GM23338 (cell line): ENCODE results near the gene PTGER2. TPM values are rescaled to one million over a fixed set of nuclear protein-coding genes. Genes with fewer than 3 reads are reported as not detected.

ENCODE experiments used
- ATAC-seq: fragments of 200-7000 bp; cut with Tn5 transposase; 3 replicates; pipeline ENCODE4 v1.9.1; 2020
- DNase-seq: peaks from one replicate; pipeline ENCODE4 v3.0.0-alpha.2; 2015; ENCODE audit warnings: low spot score
- H2AFZ ChIP-seq: fragments of 200-600 bp; sonication (generic); 2 replicates; pipeline ENCODE4 v1.8.0; 2016; ENCODE audit warnings: antibody characterized with exemption, mild to moderate bottlenecking, moderate library complexity
- H3F3A ChIP-seq: fragments of 200-600 bp; sonication (generic); replicated peaks from 2 replicates; pipeline ENCODE4 v1.8.0; 2017; ENCODE audit warnings: antibody characterized with exemption, mixed run types, low read depth
- H3K27ac ChIP-seq: fragments of 200-600 bp; sonication (generic); 2 replicates; pipeline ENCODE4 v1.6.1; 2016; ENCODE audit warnings: low read depth
- H3K27me3 ChIP-seq: fragments of 200-600 bp; sonication (generic); 2 replicates; pipeline ENCODE4 v1.8.0; 2016; ENCODE audit warnings: mild to moderate bottlenecking, mixed run types, moderate library complexity; ENCODE audit not compliant: insufficient read depth
- H3K36me3 ChIP-seq: fragments of 200-600 bp; sonication (generic); 2 replicates; pipeline ENCODE4 v1.8.0; 2016; ENCODE audit warnings: mild to moderate bottlenecking; ENCODE audit not compliant: insufficient read depth
- H3K4me1 ChIP-seq: fragments of 200-600 bp; sonication (generic); 2 replicates; pipeline ENCODE4 v1.8.0; 2016; ENCODE audit warnings: mild to moderate bottlenecking, moderate library complexity; ENCODE audit not compliant: insufficient read depth
- H3K4me2 ChIP-seq: fragments of 200-600 bp; sonication (generic); 2 replicates; pipeline ENCODE4 v1.7.1; 2017; ENCODE audit warnings: mixed run types
- H3K4me3 ChIP-seq: fragments of 200-600 bp; sonication (generic); 2 replicates; pipeline ENCODE4 v1.6.1; 2016; ENCODE audit warnings: mixed run types
- H3K79me2 ChIP-seq: fragments of 200-600 bp; sonication (generic); replicated peaks from 2 replicates; pipeline ENCODE4 v1.8.0; 2017; ENCODE audit warnings: mild to moderate bottlenecking; ENCODE audit not compliant: insufficient read depth
- H3K9me2 ChIP-seq: fragments of 200-600 bp; sonication (generic); 2 replicates; pipeline ENCODE4 v1.8.0; 2017; ENCODE audit not compliant: insufficient read depth
- H4K20me1 ChIP-seq: fragments of 200-600 bp; sonication (generic); replicated peaks from 2 replicates; pipeline ENCODE4 v1.8.0; 2017; ENCODE audit warnings: mild to moderate bottlenecking; ENCODE audit not compliant: insufficient read depth
- H3K27ac Mint-ChIP-seq: 2 replicates; pipeline ENCODE4 v1.8.0; 2020; ENCODE audit warnings: inconsistent platforms, mild to moderate bottlenecking, moderate library complexity, mixed read lengths
- H3K27me3 Mint-ChIP-seq: 3 replicates; pipeline ENCODE4 v1.8.0; 2022; ENCODE audit warnings: low read depth, mild to moderate bottlenecking, moderate library complexity, mixed read lengths, inconsistent platforms; ENCODE audit not compliant: insufficient read depth, poor library complexity
- H3K36me3 Mint-ChIP-seq: 3 replicates; pipeline ENCODE4 v1.8.0; 2021; ENCODE audit warnings: low read depth, mild to moderate bottlenecking, inconsistent platforms, moderate library complexity, mixed read lengths
- H3K4me1 Mint-ChIP-seq: 3 replicates; pipeline ENCODE4 v1.8.0; 2020; ENCODE audit warnings: mild to moderate bottlenecking, inconsistent platforms, mixed read lengths
- H3K4me3 Mint-ChIP-seq: 3 replicates; pipeline ENCODE4 v1.8.0; 2021; ENCODE audit warnings: moderate library complexity, mild to moderate bottlenecking, inconsistent platforms, mixed read lengths
- H3K9me3 Mint-ChIP-seq: 3 replicates; pipeline ENCODE4 v1.8.0; 2020; ENCODE audit warnings: moderate library complexity, mild to moderate bottlenecking, inconsistent platforms, mixed read lengths
- CREB1 ChIP-seq: fragments of 250-450 bp; sonication (Bioruptor Pico); IDR thresholded peaks from 2 replicates; pipeline ENCODE4 v1.5.0; 2020; ENCODE audit warnings: low read depth, mild to moderate bottlenecking, moderate library complexity
- CTCF ChIP-seq, 2 experiments: fragments of 200-600 bp in 1 of 2; sonication (generic) in 1 of 2; conservative IDR thresholded peaks; 2 replicates each; pipeline versions ENCODE4 v1.5.1 to v1.6.1; 2016 to 2017; ENCODE audit warnings: antibody characterized with exemption in 2 of 2, low read depth in 2 of 2, mild to moderate bottlenecking in 2 of 2, moderate library complexity in 1 of 2
- ETS1 ChIP-seq: IDR thresholded peaks from 2 replicates; pipeline ENCODE4 v1.6.1; 2016; ENCODE audit warnings: antibody characterized with exemption
- EZH2 ChIP-seq: fragments of 200-600 bp; sonication (generic); IDR thresholded peaks from one replicate; pipeline ENCODE4 v1.8.0; 2017; ENCODE audit warnings: antibody characterized with exemption, mild to moderate bottlenecking, low read depth; ENCODE audit not compliant: unreplicated experiment
- EZH2phosphoT487 ChIP-seq: fragments of 200-600 bp; sonication (generic); IDR thresholded peaks from one replicate; pipeline ENCODE4 v1.8.1; 2018; ENCODE audit warnings: antibody characterized with exemption; ENCODE audit not compliant: unreplicated experiment
- JUNB ChIP-seq: IDR thresholded peaks from one replicate; pipeline ENCODE4 v1.6.1; 2016; ENCODE audit warnings: antibody characterized with exemption; ENCODE audit not compliant: unreplicated experiment
- NANOG ChIP-seq: IDR thresholded peaks from 2 replicates; pipeline ENCODE4 v1.6.1; 2016; ENCODE audit warnings: antibody characterized with exemption, borderline replicate concordance
- POLR2AphosphoS5 ChIP-seq: IDR thresholded peaks from 2 replicates; pipeline ENCODE4 v1.6.1; 2016; ENCODE audit warnings: antibody characterized with exemption, low read depth
- STAT1 ChIP-seq: IDR thresholded peaks from one replicate; pipeline ENCODE4 v1.6.1; 2016; ENCODE audit warnings: antibody characterized with exemption; ENCODE audit not compliant: unreplicated experiment
- ZNF114 ChIP-seq: fragments of 250-450 bp; sonication (Bioruptor Pico); IDR thresholded peaks from 2 replicates; pipeline ENCODE4 v1.5.0; 2020; ENCODE audit warnings: mild to moderate bottlenecking, moderate library complexity
- ZNF331 ChIP-seq: fragments of 250-450 bp; sonication (Bioruptor Pico); IDR thresholded peaks from 2 replicates; pipeline ENCODE4 v1.5.0; 2020; ENCODE audit warnings: low read depth, mild to moderate bottlenecking, moderate library complexity
- polyA plus RNA-seq: library from polyadenylated mRNA; unstranded; fragments of >200 nt; fragmentation: Nextera tagmentation; extraction: Ambion mirVana; gene quantifications from 2 replicates; pipeline ENCODE4 v1.2.1, GENCODE V29; 2016
- total RNA-seq: library from RNA; depleted of rRNA; stranded (reverse); fragments of >200 nt; shearing (Covaris generic); gene quantifications from 2 replicates; pipeline ENCODE4 v1.2.3, GENCODE V29; 2014
- TF ChIP-seq, protein P1 (sequence below): IDR thresholded peaks from one replicate; pipeline ENCODE4 v1.6.1; 2018; ENCODE audit warnings: antibody characterized with exemption; ENCODE audit not compliant: unreplicated experiment
- TF ChIP-seq, protein P2 (sequence below): fragments of 250-450 bp; sonication (Bioruptor Pico); IDR thresholded peaks from 2 replicates; pipeline ENCODE4 v1.5.0; 2020; ENCODE audit warnings: mild to moderate bottlenecking, moderate library complexity

Gene PTGER2
- total and polyA plus RNA-seq, 2 experiments from 2014 or later = 1.3 TPM

DNA sequence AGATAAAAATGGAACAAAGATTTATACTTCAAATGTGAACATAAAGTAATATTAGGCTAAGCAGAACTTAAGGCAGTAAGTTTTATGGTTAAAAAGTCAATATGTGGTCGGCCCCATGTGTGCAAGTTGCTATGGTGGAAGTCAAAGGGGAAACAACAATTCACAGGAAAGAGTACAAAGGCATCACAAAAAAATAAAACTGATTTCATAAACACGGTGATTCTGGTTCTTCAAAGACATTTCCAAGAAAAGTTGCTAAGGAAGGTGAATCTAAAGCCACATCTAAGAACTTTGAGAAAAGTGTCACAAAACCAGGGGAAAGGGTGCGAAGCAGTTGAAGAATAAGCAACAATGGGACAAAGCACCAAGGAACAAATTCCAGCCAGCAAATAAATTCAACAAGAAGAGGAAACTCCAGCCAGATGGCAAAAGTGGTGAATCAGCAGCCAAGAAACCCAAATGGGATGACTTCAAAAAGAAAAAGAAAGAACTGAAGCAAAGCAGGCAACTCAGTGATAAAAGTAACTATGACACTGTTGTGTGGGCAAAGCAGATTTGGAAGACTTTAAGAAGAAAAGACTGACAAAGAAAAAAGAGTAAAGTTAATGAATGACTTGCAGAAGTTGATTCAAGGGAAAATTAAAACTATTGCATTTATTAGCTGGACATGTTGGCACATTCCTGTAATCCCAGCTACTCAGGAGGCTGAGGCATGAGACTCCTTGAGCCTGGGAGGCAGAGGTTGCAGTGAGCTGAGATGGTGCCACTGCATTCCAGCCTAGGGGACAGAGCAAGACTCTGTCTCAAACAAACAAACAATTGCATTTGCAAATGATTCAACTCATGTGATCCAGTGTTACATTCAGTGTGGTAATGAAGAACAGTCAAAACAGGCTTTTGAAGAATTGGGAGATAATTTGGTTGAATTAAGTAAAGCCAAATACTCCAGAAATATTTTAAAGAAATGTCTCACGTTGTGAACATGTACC, 27.2 kb upstream of the PTGER2 start:
- H2AFZ ChIP-seq = peak overlapping the region; percentile 5; the same call in 1 of the 2 replicates
- no peaks in the 10 kb centered on the region for H3K36me3 Mint-ChIP-seq
- H3F3A ChIP-seq = no peaks in the 10 kb centered on the region
- no peaks in the 10 kb centered on the region for H3K79me2 ChIP-seq
- H3K9me3 Mint-ChIP-seq = no peaks in the 10 kb centered on the region
- H3K27me3 ChIP-seq = no peaks in the 10 kb centered on the region
- no peak for ATAC-seq
- peaks cover 17% of the 10 kb centered on the region; the same call in 2 of the 3 replicates for H3K4me1 Mint-ChIP-seq
- TF ChIP-seq EZH2 (no peak), CTCF (conservative IDR thresholded peaks at IDR 0.05; ENCODE audit: low read depth in 2 of 2) (no peak), ETS1 (no peak), JUNB (no peak), POLR2AphosphoS5 (no peak), NANOG (no peak), EZH2phosphoT487 (no peak), STAT1 (no peak), CREB1 (CRISPR knock-in tag) (no peak), ZNF331 (CRISPR knock-in tag) (no peak), ZNF114 (CRISPR knock-in tag) (no peak)
- TF ChIP-seq, protein P1, sequence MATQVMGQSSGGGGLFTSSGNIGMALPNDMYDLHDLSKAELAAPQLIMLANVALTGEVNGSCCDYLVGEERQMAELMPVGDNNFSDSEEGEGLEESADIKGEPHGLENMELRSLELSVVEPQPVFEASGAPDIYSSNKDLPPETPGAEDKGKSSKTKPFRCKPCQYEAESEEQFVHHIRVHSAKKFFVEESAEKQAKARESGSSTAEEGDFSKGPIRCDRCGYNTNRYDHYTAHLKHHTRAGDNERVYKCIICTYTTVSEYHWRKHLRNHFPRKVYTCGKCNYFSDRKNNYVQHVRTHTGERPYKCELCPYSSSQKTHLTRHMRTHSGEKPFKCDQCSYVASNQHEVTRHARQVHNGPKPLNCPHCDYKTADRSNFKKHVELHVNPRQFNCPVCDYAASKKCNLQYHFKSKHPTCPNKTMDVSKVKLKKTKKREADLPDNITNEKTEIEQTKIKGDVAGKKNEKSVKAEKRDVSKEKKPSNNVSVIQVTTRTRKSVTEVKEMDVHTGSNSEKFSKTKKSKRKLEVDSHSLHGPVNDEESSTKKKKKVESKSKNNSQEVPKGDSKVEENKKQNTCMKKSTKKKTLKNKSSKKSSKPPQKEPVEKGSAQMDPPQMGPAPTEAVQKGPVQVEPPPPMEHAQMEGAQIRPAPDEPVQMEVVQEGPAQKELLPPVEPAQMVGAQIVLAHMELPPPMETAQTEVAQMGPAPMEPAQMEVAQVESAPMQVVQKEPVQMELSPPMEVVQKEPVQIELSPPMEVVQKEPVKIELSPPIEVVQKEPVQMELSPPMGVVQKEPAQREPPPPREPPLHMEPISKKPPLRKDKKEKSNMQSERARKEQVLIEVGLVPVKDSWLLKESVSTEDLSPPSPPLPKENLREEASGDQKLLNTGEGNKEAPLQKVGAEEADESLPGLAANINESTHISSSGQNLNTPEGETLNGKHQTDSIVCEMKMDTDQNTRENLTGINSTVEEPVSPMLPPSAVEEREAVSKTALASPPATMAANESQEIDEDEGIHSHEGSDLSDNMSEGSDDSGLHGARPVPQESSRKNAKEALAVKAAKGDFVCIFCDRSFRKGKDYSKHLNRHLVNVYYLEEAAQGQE = no peak
- TF ChIP-seq, protein P2, sequence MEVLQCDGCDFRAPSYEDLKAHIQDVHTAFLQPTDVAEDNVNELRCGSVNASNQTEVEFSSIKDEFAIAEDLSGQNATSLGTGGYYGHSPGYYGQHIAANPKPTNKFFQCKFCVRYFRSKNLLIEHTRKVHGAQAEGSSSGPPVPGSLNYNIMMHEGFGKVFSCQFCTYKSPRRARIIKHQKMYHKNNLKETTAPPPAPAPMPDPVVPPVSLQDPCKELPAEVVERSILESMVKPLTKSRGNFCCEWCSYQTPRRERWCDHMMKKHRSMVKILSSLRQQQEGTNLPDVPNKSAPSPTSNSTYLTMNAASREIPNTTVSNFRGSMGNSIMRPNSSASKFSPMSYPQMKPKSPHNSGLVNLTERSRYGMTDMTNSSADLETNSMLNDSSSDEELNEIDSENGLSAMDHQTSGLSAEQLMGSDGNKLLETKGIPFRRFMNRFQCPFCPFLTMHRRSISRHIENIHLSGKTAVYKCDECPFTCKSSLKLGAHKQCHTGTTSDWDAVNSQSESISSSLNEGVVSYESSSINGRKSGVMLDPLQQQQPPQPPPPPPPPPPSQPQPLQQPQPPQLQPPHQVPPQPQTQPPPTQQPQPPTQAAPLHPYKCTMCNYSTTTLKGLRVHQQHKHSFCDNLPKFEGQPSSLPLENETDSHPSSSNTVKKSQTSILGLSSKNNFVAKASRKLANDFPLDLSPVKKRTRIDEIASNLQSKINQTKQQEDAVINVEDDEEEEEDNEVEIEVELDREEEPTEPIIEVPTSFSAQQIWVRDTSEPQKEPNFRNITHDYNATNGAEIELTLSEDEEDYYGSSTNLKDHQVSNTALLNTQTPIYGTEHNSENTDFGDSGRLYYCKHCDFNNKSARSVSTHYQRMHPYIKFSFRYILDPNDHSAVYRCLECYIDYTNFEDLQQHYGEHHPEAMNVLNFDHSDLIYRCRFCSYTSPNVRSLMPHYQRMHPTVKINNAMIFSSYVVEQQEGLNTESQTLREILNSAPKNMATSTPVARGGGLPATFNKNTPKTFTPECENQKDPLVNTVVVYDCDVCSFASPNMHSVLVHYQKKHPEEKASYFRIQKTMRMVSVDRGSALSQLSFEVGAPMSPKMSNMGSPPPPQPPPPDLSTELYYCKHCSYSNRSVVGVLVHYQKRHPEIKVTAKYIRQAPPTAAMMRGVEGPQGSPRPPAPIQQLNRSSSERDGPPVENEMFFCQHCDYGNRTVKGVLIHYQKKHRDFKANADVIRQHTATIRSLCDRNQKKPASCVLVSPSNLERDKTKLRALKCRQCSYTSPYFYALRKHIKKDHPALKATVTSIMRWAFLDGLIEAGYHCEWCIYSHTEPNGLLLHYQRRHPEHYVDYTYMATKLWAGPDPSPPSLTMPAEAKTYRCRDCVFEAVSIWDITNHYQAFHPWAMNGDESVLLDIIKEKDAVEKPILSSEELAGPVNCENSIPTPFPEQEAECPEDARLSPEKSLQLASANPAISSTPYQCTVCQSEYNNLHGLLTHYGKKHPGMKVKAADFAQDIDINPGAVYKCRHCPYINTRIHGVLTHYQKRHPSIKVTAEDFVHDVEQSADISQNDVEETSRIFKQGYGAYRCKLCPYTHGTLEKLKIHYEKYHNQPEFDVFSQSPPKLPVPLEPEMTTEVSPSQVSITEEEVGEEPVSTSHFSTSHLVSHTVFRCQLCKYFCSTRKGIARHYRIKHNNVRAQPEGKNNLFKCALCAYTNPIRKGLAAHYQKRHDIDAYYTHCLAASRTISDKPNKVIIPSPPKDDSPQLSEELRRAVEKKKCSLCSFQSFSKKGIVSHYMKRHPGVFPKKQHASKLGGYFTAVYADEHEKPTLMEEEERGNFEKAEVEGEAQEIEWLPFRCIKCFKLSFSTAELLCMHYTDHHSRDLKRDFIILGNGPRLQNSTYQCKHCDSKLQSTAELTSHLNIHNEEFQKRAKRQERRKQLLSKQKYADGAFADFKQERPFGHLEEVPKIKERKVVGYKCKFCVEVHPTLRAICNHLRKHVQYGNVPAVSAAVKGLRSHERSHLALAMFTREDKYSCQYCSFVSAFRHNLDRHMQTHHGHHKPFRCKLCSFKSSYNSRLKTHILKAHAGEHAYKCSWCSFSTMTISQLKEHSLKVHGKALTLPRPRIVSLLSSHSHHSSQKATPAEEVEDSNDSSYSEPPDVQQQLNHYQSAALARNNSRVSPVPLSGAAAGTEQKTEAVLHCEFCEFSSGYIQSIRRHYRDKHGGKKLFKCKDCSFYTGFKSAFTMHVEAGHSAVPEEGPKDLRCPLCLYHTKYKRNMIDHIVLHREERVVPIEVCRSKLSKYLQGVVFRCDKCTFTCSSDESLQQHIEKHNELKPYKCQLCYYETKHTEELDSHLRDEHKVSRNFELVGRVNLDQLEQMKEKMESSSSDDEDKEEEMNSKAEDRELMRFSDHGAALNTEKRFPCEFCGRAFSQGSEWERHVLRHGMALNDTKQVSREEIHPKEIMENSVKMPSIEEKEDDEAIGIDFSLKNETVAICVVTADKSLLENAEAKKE = no peak
- DNase-seq = no peak
- no peak overlapping the region for H3K4me3 Mint-ChIP-seq
- H3K4me2 ChIP-seq = no peak overlapping the region
- H4K20me1 ChIP-seq = no peaks in the 10 kb centered on the region
- no peak overlapping the region for H3K27ac Mint-ChIP-seq
- peaks cover 4% of the 10 kb centered on the region; the same call in 1 of the 2 replicates for H3K4me1 ChIP-seq
- no peaks in the 10 kb centered on the region for H3K27me3 Mint-ChIP-seq
- no peak overlapping the region for H3K27ac ChIP-seq
- peaks cover 40% of the 10 kb centered on the region for H3K9me2 ChIP-seq
- H3K4me3 ChIP-seq = no peak overlapping the region
- H3K36me3 ChIP-seq = no peaks in the 10 kb centered on the region
